CD4-positive, alpha-beta T cell (primary cell): ENCODE results near the gene PWP2. TPM values are rescaled to one million over a fixed set of nuclear protein-coding genes. Genes with fewer than 3 reads are reported as not detected.

Experiments used
- ATAC-seq: fragments of 200-7000 bp; cut with Tn5 transposase; one replicate; pipeline ENCODE4 v1.10.0; 2022; ENCODE audit warnings: mild to moderate bottlenecking; ENCODE audit not compliant: poor library complexity
- CTCF ChIA-PET: fragments of 350-600 bp; sonication (Branson Sonifier 250); formaldehyde crosslinking; loops from one replicate; lab custom pipeline; 2021; ENCODE audit warnings: antibody characterized with exemption, inconsistent platforms; lab: Charles Lee
- POLR2A ChIA-PET: fragments of 350-600 bp; sonication (Branson Sonifier 250); formaldehyde crosslinking; loops from one replicate; lab custom pipeline; 2021; ENCODE audit warnings: antibody characterized with exemption, inconsistent platforms; lab: Charles Lee
- DNase-seq, 14 experiments: peaks; one replicate each; pipeline ENCODE4 v3.0.0-alpha.2; 2013 to 2020; ENCODE audit warnings: mixed read lengths in 2 of 14
- H3K27ac ChIP-seq, 2 donors: one replicate each; pipeline versions ENCODE4 v1.5.1 to v1.7.0; 2013; ENCODE audit warnings: low read length in 2 of 2, low read depth in 1 of 2, mild to moderate bottlenecking in 1 of 2
- H3K27me3 ChIP-seq, 2 experiments: 1 replicate in 1 of 2; 2 replicates in 1 of 2; pipeline versions ENCODE4 v1.6.1 to v1.7.0; 2013; ENCODE audit warnings: low read length in 2 of 2, control low read depth in 1 of 2, mild to moderate bottlenecking in 1 of 2, moderate library complexity in 1 of 2; ENCODE audit not compliant: insufficient read depth in 2 of 2, control insufficient read depth in 1 of 2
- H3K36me3 ChIP-seq: one replicate; pipeline ENCODE4 v1.6.1; 2013; ENCODE audit warnings: low read length, control low read depth; ENCODE audit not compliant: insufficient read depth
- H3K4me1 ChIP-seq: one replicate; pipeline ENCODE4 v1.6.1; 2013; ENCODE audit warnings: low read length, control low read depth; ENCODE audit not compliant: insufficient read depth
- H3K4me3 ChIP-seq: one replicate; pipeline ENCODE4 v1.5.1; 2013; ENCODE audit warnings: mild to moderate bottlenecking, low read length, moderate library complexity
- H3K9me3 ChIP-seq, 2 experiments: 1 replicate in 1 of 2; 2 replicates in 1 of 2; pipeline versions ENCODE4 v1.6.1 to v1.7.0; 2013; ENCODE audit warnings: low read length in 2 of 2, mild to moderate bottlenecking in 2 of 2, control low read depth in 1 of 2, moderate library complexity in 1 of 2; ENCODE audit not compliant: control insufficient read depth in 1 of 2, insufficient read depth in 1 of 2
- H3K27ac Mint-ChIP-seq: one replicate; pipeline ENCODE4 v1.8.0; 2020; ENCODE audit warnings: mixed read lengths
- H3K27me3 Mint-ChIP-seq: one replicate; pipeline ENCODE4 v1.8.0; 2021; ENCODE audit warnings: mixed read lengths
- H3K36me3 Mint-ChIP-seq: one replicate; pipeline ENCODE4 v1.8.0; 2021; ENCODE audit warnings: low read depth, mixed read lengths
- H3K4me1 Mint-ChIP-seq: one replicate; pipeline ENCODE4 v1.8.0; 2021; ENCODE audit warnings: low read depth, mixed read lengths
- H3K4me3 Mint-ChIP-seq: one replicate; pipeline ENCODE4 v1.8.0; 2020; ENCODE audit warnings: mild to moderate bottlenecking, mixed read lengths
- H3K9me3 Mint-ChIP-seq: one replicate; pipeline ENCODE4 v1.8.0; 2020; ENCODE audit warnings: mixed read lengths
- CTCF ChIP-seq: fragments of 200-600 bp; IDR thresholded peaks from one replicate; pipeline ENCODE4 v1.8.0; 2022; ENCODE audit warnings: antibody characterized with exemption, mild to moderate bottlenecking
- intact Hi-C, 2 experiments: fragments of 100-400 bp; cut with DNase I in 1 of 2; cut with micrococcal nuclease in 1 of 2; formaldehyde crosslinking; loops; one replicate each; pipeline versions ENCODE4 v1.15.1 to v1.9.0; 2023 to 2025; cut with DNase I, micrococcal nuclease
- total RNA-seq, 174 experiments: library from RNA in 2 of 174; stranded (reverse) in 2 of 174; gene quantifications; one replicate each; pipeline ENCODE4 v1.2.3 and lab custom pipeline; 2021 to 2026

The PWP2 gene
- total RNA-seq, 2 experiments from 2014 or later: 38.0 to 40.6 TPM

- H3K4me1 Mint-ChIP-seq: peaks cover 63% of the 10 kb centered on the region
- H3K4me3 ChIP-seq: no peak overlapping the region
- POLR2A ChIA-PET: interaction anchor here (1.4 kb wide), 1 partner anchor 67 kb away, joined by 5 read pairs; no protein-coding TSS in a partner anchor
- H3K27me3 Mint-ChIP-seq: no peaks in the 10 kb centered on the region
- CTCF ChIA-PET: no interaction called here
- intact Hi-C loops: loop anchor here in 1 of 2 experiments (2.0 to 10.0 kb wide), 2 partner anchors 63 to 255 kb away; partner anchors contain the start of gene CFAP410
- H3K9me3 Mint-ChIP-seq: no peaks in the 10 kb centered on the region
- peaks cover 78% of the 10 kb centered on the region for H3K36me3 ChIP-seq
- TF ChIP-seq CTCF: no peak
- DNase-seq (no peak), ATAC-seq (no peak)
- no peaks in the 10 kb centered on the region for H3K9me3 ChIP-seq
- H3K4me1 ChIP-seq: peaks cover 61% of the 10 kb centered on the region
- H3K36me3 Mint-ChIP-seq: peaks cover 87% of the 10 kb centered on the region
- H3K27ac Mint-ChIP-seq: peak overlapping the region; percentile 95
- H3K27ac ChIP-seq: no peak overlapping the region
- no peaks in the 10 kb centered on the region for H3K27me3 ChIP-seq
- H3K4me3 Mint-ChIP-seq: no peak overlapping the region
Observed at GRCh38 chr21:44079846-44080245, 27.4 kb upstream of the PWP2 start.

GRCh38 chr21:44082648-44083440 lies 24.4 kb upstream of the PWP2 start:
- peak overlapping the region; percentile 95 for H3K27ac Mint-ChIP-seq
- intact Hi-C loops: loop anchor here in 1 of 2 experiments (10.0 kb wide), 1 partner anchor 252 kb away; the partner anchor contains the start of gene CFAP410
- DNase-seq: peak in 3 of 14 experiments; percentile 27 to 45 (median 33)

More at GRCh38 chr21:44082648-44083440, 24.4 kb upstream of the PWP2 start:
- H3K27ac ChIP-seq: peak overlapping the region; percentile 80 to 91
- Mint-ChIP-seq H3K27me3 (no peaks in the 10 kb centered on the region), H3K4me3 (peak overlapping the region; percentile 69), H3K9me3 (no peaks in the 10 kb centered on the region), H3K4me1 (peaks cover 85% of the 10 kb centered on the region), H3K36me3 (peaks cover 85% of the 10 kb centered on the region)
- H3K4me3 ChIP-seq: no peak overlapping the region
- peaks cover 91% of the 10 kb centered on the region for H3K4me1 ChIP-seq
- peaks cover 75% of the 10 kb centered on the region for H3K36me3 ChIP-seq
- no peak for ATAC-seq
- POLR2A ChIA-PET: interaction anchor here (0.6 to 4.6 kb wide), 16 partner anchors 10 to 1109 kb away, joined by 3 to 49 read pairs (median 5); partner anchors contain the start of genes PKNOX1 and TRAPPC10
- CTCF ChIA-PET: interaction anchor here (0.9 to 1.6 kb wide), 3 partner anchors 8 to 69 kb away, joined by 3 to 8 read pairs (median 5); no protein-coding TSS in a partner anchor
- H3K9me3 ChIP-seq: no peaks in the 10 kb centered on the region
- no peaks in the 10 kb centered on the region for H3K27me3 ChIP-seq
- TF ChIP-seq CTCF: no peak
